ENCODE measurements around the gene COMT.

The COMT gene

DNA sequence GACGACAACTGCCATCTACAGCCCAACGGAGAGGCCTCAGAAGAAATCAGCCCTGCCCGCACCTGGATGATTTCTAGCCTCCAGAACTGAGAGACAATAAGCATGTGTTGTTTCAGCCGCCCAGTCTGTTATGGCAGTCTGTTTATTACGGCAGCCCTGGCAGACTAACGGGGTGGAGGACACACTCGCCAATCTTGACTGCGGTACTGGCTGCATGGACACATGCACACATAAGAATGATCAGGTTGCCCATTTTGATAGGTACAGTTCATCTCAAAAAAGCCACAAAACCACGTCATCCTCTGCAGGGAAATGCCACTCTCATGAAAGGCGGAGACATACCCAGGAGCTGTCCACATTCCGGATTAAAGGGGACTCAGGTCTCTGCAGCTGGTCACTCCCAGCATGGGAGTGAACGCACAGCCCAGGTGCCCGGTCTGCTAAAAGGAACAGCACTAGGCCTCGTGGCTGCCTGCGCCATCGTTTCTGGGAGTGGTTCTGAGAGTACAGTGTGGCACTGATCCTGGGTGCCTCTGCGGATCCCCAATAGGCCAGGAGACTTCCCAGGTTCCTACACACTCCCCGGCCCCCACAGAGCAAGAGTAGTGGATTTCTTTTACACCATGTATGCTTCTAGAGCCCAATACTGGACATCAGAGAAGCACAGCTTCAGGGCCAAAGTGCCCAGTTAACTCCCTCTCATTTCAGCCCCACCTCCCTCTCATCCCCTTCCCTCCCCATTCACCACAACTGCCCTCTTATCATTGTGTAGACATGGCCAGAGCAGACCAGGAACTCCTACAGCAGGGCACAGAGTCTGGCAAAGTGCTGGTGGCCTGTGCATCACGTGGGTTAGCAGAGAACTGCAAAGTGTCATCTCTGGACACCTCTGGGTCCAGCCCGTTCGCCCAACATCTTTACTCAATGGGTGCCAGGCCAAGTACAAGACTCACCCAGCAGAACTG lies 11.7 kb upstream of the COMT start:
- no peak overlapping the region for H4K91ac ChIP-seq (ENCODE audit: low read length)
- H3K9ac ChIP-seq (ENCODE audit: low read length): no peak overlapping the region
- H3K27me3 ChIP-seq (ENCODE audit: control insufficient read depth in 1 of 2, insufficient read depth in 1 of 2, low read length in 2 of 2): no peaks in the 10 kb centered on the region
- H3K36me3 ChIP-seq (ENCODE audit: control insufficient read depth in 1 of 2, insufficient read depth in 2 of 2, low read depth in 1 of 2, low read length in 2 of 2): peaks cover 7 to 8% of the 10 kb centered on the region in 2 experiments
- peaks cover 4% of the 10 kb centered on the region for H3K79me1 ChIP-seq (replicated peaks; ENCODE audit: low read length, poor library complexity, severe bottlenecking)
- H3K18ac ChIP-seq (ENCODE audit: low read depth in 1 of 2, low read length in 2 of 2): no peak overlapping the region
- no peak overlapping the region for H3K23ac ChIP-seq (ENCODE audit: low read length in 2 of 2)
- H2BK120ac ChIP-seq (ENCODE audit: low read depth, low read length): no peak overlapping the region
- no peak overlapping the region for H3K4me3 ChIP-seq (ENCODE audit: insufficient read depth in 1 of 2, low read depth in 1 of 2, low read length in 2 of 2)
- H3K4me2 ChIP-seq (ENCODE audit: low read length, poor library complexity, severe bottlenecking): no peak overlapping the region
- 95% methylated on average over 21 of the region's 21 CpGs for WGBS
- H3K14ac ChIP-seq (ENCODE audit: low read length in 2 of 2): no peak overlapping the region
- no peak overlapping the region for H3K4ac ChIP-seq (ENCODE audit: low read depth in 1 of 2, low read length in 2 of 2)
- no peak overlapping the region for H2AK5ac ChIP-seq (ENCODE audit: low read length, severe bottlenecking)
- H2AFZ ChIP-seq (ENCODE audit: low read depth, low read length): no peak overlapping the region
- no peak overlapping the region for H3K27ac ChIP-seq (ENCODE audit: low read length, poor library complexity, severe bottlenecking)
- no peak overlapping the region for H2BK15ac ChIP-seq (ENCODE audit: low read depth, poor library complexity, severe bottlenecking)
- no peak for DNase-seq
- H3K9me3 ChIP-seq (ENCODE audit: control insufficient read depth, low read length): no peaks in the 10 kb centered on the region
- H2BK12ac ChIP-seq (ENCODE audit: low read length in 2 of 2): no peak overlapping the region
- H3K4me1 ChIP-seq (ENCODE audit: control insufficient read depth, insufficient read depth, low read depth, low read length): no peaks in the 10 kb centered on the region
- no peak overlapping the region for H4K8ac ChIP-seq (ENCODE audit: low read length)
- H2BK5ac ChIP-seq (ENCODE audit: low read depth, low read length, poor library complexity, severe bottlenecking): no peak overlapping the region

DNA sequence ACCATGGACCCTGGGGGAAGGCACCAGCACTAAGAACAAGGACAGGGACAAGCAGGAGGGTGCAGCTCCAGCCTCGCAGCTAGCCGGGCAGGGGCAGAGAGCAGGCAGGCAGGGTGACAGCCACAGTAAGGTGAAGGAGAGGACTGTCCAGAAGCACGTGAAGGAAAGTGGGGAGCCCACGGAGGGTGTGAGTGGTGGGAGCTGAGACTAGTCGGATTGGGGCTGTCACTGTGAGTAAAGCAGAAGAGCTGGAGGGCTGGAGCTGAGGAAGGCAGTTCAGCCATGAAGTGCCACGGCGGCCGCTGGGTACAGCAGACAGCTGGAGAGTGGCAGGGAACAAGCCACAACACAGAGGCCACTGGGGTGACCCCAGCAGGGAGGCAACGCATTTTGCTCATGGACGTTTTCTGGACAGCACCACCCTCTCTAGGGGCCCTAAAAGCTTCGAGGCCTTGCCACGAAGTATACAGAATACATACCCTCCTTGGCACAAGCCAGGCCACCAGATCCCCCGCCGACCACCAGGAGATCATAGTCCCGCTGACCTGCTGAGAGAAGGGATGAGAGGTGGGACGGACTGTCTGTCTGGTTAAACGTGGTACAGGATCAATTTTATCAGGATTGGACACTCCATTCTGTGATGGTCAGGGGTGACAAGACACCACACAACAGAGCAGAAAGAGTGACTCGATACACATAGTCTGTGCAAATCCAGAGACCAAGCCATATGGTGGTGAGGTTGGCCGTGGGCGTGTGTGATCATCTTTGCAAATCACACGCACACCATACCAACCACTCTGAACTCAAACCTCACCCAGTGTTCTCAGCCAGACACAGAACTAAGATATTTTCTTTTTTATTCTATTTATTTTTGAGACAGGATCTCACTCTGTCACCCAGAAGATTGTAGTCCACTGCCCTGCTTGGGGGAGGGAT lies 10.8 kb upstream of the COMT start:
- no peak overlapping the region for H2AFZ ChIP-seq (ENCODE audit: low read depth, low read length)
- 92% methylated on average over 21 of the region's 21 CpGs for whole genome bisulfite sequencing

DNA sequence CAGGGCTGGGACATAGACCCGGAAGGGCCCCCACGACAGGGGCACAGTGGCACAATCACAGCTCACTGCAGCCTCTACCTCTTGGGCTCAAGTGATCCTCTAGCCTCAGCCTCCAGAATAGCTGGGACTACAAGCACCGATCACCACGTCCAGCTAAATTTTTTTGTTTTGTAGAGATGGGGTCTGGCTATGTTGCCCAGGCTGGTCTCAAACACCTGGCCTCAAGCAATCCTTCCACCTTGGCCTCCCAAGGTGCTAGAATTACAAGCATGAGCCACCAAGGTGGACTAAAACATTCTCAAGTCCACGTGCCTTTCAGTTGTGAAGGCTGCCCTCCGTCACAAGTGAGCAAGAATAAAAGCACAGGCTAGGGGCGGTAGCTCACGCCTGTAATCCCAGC lies 10.1 kb upstream of the COMT start:
- Histone ChIP-seq H3K9ac (ENCODE audit: low read length) (no peak overlapping the region), H2AK5ac (ENCODE audit: low read length, severe bottlenecking) (no peak overlapping the region), H2BK12ac (ENCODE audit: low read length in 2 of 2) (no peak overlapping the region), H3K4me3 (ENCODE audit: insufficient read depth in 1 of 2, low read depth in 1 of 2, low read length in 2 of 2) (no peak overlapping the region), H3K9me3 (ENCODE audit: control insufficient read depth, low read length) (peaks cover 3% of the 10 kb centered on the region), H3K4me1 (ENCODE audit: control insufficient read depth, insufficient read depth, low read depth, low read length) (no peaks in the 10 kb centered on the region), H2BK15ac (ENCODE audit: low read depth, poor library complexity, severe bottlenecking) (no peak overlapping the region), H3K27me3 (ENCODE audit: control insufficient read depth in 1 of 2, insufficient read depth in 1 of 2, low read length in 2 of 2) (no peaks in the 10 kb centered on the region), H3K23ac (ENCODE audit: low read length in 2 of 2) (no peak overlapping the region), H3K36me3 (ENCODE audit: control insufficient read depth in 1 of 2, insufficient read depth in 2 of 2, low read depth in 1 of 2, low read length in 2 of 2) (peaks cover 10 to 12% of the 10 kb centered on the region in 2 experiments), H3K4ac (ENCODE audit: low read depth in 1 of 2, low read length in 2 of 2) (no peak overlapping the region), H4K91ac (ENCODE audit: low read length) (no peak overlapping the region), H3K14ac (ENCODE audit: low read length in 2 of 2) (no peak overlapping the region), H3K4me2 (ENCODE audit: low read length, poor library complexity, severe bottlenecking) (no peak overlapping the region), H3K79me1 (replicated peaks; ENCODE audit: low read length, poor library complexity, severe bottlenecking) (peaks cover 4% of the 10 kb centered on the region), H2BK5ac (ENCODE audit: low read depth, low read length, poor library complexity, severe bottlenecking) (no peak overlapping the region), H2BK120ac (ENCODE audit: low read depth, low read length) (no peak overlapping the region), H2AFZ (ENCODE audit: low read depth, low read length) (no peak overlapping the region), H3K18ac (ENCODE audit: low read depth in 1 of 2, low read length in 2 of 2) (no peak overlapping the region), H4K8ac (ENCODE audit: low read length) (no peak overlapping the region), H3K27ac (ENCODE audit: low read length, poor library complexity, severe bottlenecking) (no peak overlapping the region)
- no peak for DNase-seq
- WGBS: 91% methylated on average over 8 of the region's 8 CpGs

More for the DNA sequence above, 10.8 kb upstream of the COMT start:
- Histone ChIP-seq H2BK120ac (ENCODE audit: low read depth, low read length) (no peak overlapping the region), H3K79me1 (replicated peaks; ENCODE audit: low read length, poor library complexity, severe bottlenecking) (peaks cover 4% of the 10 kb centered on the region), H3K36me3 (ENCODE audit: control insufficient read depth in 1 of 2, insufficient read depth in 2 of 2, low read depth in 1 of 2, low read length in 2 of 2) (peaks cover 8 to 11% of the 10 kb centered on the region in 2 experiments), H3K4me3 (ENCODE audit: insufficient read depth in 1 of 2, low read depth in 1 of 2, low read length in 2 of 2) (no peak overlapping the region), H3K27ac (ENCODE audit: low read length, poor library complexity, severe bottlenecking) (no peak overlapping the region), H3K14ac (ENCODE audit: low read length in 2 of 2) (no peak overlapping the region), H3K4me1 (ENCODE audit: control insufficient read depth, insufficient read depth, low read depth, low read length) (no peaks in the 10 kb centered on the region), H3K9me3 (ENCODE audit: control insufficient read depth, low read length) (peaks cover 3% of the 10 kb centered on the region), H3K23ac (ENCODE audit: low read length in 2 of 2) (no peak overlapping the region), H2BK5ac (ENCODE audit: low read depth, low read length, poor library complexity, severe bottlenecking) (no peak overlapping the region), H2AK5ac (ENCODE audit: low read length, severe bottlenecking) (no peak overlapping the region), H3K18ac (ENCODE audit: low read depth in 1 of 2, low read length in 2 of 2) (no peak overlapping the region), H3K9ac (ENCODE audit: low read length) (no peak overlapping the region), H3K4me2 (ENCODE audit: low read length, poor library complexity, severe bottlenecking) (no peak overlapping the region), H2BK12ac (ENCODE audit: low read length in 2 of 2) (no peak overlapping the region), H3K27me3 (ENCODE audit: control insufficient read depth in 1 of 2, insufficient read depth in 1 of 2, low read length in 2 of 2) (no peaks in the 10 kb centered on the region), H4K91ac (ENCODE audit: low read length) (no peak overlapping the region), H3K4ac (ENCODE audit: low read depth in 1 of 2, low read length in 2 of 2) (no peak overlapping the region), H4K8ac (ENCODE audit: low read length) (no peak overlapping the region), H2BK15ac (ENCODE audit: low read depth, poor library complexity, severe bottlenecking) (no peak overlapping the region)
- no peak for DNase-seq
